NK-92 treated with Interleukin-12 subunit alpha and Interleukin-12 subunit beta, amount 100 ng/mL, for 24 hours (cell line): Measurements from ENCODE around the gene ALDH7A1.
"Not testable (repeated sequence)": the region's sequence is repeated elsewhere in the genome, so short reads cannot be mapped to it uniquely, and the experiment has no call there.

Experiments
- DNase-seq: peaks from one replicate; lab custom pipeline; 2025; lab: John Stamatoyannopoulos, UW

ALDH7A1 gene

DNA sequence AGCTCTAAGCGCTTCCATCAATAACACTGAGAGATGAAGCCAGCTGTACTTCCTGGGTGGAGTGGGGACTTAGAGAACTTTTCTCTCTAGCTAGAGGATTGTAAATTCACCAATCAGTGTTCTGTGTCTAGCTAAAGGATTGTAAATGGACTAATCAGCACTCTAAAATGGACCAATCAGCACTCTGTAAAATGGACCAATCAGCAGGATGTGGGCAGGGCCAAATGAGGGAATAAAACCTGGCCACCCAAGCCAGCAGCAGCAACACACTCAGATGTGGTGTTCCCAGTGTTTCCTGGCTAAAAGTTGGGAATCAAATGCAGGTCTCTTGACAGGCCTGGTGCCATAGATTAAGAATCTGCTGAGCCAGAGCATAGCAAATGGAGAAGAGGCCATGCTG is 60.5 kb downstream of the ALDH7A1 start:
- no peak for DNase-seq

DNA sequence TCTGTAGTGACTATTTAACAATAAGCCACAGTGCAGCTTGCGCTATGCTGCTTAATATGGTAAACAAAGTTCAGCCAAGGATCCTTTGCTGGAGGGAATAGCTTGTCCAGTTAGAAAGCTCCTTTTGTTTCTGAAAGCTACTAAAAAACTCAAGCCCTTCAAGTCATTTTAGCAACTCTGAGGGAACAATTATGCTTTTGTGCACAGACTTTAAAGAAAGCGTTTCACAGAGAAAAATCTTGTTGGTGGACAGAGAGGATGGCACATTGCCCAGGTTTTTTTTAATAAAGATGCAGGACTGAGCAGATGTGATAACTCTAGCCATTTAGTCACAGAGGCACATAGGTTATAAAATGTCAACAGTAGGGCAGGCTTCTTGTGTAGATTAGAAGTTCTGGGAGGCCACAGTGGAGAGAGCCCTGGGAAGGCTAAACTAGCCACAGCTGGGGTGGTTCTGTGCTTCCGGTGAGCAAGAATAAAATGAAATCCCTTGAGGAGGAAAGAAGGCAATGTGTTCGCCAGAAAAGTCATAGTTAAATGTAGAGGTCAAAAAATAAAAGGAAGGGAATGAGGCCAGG is 63.4 kb downstream of the ALDH7A1 start:
- DNase-seq, result no peak

GRCh38 chr5:126527892-126528291 is 67.1 kb downstream of the ALDH7A1 start:
- DNase-seq, result no peak

GRCh38 chr5:126527158-126527557 is 67.9 kb downstream of the ALDH7A1 start:
- DNase-seq, result no peak

DNA sequence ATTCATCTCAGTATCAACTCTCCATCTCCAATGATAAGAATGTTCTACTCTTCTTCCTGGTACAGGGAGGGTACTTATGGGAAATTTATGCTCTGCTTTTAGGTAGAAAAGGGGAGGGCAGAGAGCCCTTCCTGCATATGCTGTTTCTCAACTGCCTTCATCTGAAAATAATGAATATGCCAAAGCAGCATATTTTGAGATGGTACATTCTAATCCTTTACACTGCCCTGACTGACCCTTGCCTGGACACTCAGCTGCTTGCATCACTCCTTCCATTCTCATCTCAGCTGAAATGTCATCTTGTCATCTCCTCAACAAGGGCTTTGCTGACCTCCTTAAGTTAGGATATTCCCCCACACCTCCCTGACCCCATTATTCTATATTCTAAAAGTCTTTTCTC is 68.5 kb downstream of the ALDH7A1 start:
- DNase-seq, result no peak

GRCh38 chr5:126525630-126526245 is 69.3 kb downstream of the ALDH7A1 start:
- no peak for DNase-seq

- DNase-seq, result no peak
Measured at GRCh38 chr5:126523818-126524510, 71.1 kb downstream of the ALDH7A1 start.

DNA sequence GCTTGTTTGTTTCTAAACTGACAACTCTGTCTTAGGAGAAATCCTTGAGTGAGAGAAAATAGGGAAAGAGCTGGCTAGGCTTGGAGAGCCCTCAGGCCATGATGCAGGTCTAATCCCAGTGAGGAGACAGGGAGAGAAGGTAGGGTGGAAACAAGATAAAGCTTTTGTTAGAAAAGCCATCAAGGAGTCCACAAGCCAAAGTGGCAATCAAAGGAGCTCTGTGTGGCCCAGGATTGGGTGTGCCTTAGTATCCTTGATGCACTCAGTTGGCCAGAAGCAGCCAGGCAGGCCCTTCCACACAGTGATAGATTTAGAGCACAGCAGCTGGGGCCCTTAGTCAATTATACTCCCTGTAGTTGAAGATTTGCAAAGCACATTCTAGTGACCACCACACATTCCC is 73.9 kb downstream of the ALDH7A1 start:
- no peak for DNase-seq

DNA sequence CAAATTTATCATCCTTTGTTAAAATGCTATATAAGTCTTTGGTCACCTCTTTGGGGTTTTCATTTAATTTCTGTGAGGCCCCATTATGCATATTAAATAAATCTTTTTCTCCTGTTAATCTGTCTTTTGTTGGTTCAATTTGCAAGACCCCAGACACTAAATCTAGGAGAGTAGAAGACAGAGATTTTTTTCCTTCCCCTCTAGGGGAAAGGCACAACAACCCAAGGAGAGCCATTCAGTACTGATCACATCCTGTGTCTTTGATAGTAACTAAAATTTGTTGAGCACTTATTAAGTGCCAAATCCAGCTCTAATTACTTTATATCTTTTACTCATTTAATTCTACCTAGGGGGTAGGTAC is 74.4 kb downstream of the ALDH7A1 start:
- DNase-seq, result no peak

- DNase-seq, result no peak
Measured at GRCh38 chr5:126519637-126520592, 75.1 kb downstream of the ALDH7A1 start.

DNA sequence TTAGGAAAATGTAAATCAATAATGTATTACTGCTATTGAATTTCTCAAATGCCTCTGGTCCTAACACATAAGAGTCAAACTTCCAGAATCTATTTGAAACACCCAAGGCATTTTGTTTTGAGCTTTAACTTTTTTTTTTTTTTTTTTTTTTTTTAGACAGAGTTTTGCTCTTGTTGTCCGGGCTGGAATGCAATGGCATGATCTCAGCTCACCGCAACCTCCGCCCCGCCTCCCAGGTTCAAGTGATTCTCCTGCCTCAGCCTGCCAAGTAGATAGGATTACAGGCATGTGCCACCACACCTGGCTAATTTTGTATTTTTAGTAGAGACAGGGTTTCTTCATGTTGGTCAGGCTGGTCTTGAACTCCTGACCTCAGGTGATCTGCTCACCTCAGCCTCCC is 75.8 kb downstream of the ALDH7A1 start:
- DNase-seq, result not testable (repeated sequence)

GRCh38 chr5:126516852-126517251 is 78.2 kb downstream of the ALDH7A1 start:
- DNase-seq, result no peak

- DNase-seq, result no peak
Measured at GRCh38 chr5:126516133-126516532, 78.9 kb downstream of the ALDH7A1 start.

GRCh38 chr5:126515337-126515736 is 79.7 kb downstream of the ALDH7A1 start:
- no peak for DNase-seq

DNA sequence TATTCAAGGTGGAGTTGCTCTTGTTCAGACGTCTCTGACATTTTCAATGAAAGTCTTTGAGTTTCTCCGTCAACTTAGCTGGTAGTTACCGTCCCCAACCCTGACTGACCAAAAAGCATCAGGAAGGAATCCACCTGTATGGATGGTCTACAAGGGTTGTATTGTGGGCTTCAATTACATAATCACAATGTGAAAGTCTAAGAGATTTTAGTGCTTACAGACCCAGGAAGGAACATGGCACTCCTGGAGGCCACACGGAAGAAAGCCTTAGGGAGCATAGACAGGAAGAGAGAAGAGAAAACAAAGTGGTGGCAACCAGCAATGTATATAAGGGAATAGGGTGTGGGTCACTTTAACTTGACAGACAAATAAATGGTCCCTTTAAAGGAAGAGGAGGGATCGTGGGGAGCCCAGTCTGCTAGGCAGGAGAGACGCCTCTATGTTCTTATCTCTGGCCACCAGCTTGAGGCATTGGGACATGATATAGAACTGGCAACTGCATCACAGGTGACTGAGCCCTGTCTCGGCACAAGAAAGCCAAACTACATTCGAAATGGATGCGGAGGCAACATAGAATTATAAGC is 80.4 kb downstream of the ALDH7A1 start:
- DNase-seq, result no peak

DNA sequence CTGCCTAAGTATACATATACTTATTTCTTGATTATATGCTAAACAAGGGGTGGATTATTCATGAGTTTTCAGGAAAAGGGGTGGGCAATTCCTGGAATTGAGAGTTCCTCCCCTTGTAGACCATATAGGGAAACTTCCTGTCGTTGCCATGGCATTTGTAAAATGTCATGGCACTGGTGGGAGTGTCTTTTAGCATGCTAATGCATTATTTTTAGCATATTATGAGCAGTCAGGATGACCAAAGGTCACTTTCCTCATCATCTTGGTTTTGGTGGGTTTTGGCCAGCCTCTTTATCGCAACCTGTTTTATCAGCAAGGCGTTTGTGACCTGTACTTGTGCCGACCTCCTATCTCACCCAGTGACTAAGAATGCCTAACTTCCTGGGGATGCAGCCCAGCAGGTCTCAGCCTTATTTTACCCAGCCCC is 80.9 kb downstream of the ALDH7A1 start:
- no peak for DNase-seq

DNA sequence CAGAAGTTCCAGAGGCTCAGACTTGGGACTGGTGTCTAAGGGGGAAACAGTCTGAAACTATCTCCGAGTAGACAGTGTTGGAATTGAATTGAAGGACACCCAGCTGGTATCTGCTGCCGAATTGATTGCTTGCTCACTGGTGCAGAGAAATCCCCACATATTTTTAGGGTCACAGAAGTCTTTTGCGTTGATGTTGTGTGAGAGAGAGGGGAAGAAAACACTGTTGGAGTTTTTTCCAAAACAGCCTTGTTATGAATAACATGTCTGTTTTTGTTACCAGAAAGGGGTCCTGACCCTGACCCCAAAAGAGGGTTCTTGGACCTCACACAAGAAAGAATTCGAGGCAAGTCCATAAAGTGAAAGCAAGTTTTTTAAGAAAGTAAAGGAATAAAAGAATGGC is 81.3 kb downstream of the ALDH7A1 start:
- no peak for DNase-seq

DNA sequence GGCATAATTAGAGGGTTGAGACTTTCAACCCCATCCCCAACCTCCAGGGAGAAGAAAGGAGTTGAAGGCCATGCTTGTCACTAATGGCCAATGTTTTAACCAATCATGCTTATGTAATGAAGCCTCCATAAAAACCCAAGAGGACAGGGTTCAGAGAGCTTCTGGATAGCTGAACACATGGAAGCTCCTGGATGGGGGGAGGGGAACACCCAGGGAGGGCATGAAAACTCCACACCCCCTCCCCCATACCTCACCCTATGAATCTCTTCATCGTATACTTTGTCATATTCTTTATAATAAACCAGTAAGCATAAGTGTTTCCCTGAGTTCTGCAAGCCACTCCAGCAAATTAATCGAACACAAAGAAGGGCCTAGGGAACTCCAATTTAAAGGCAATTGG is 81.7 kb downstream of the ALDH7A1 start:
- no peak for DNase-seq

- DNase-seq, result no peak
Measured at GRCh38 chr5:126512451-126512850, 82.6 kb downstream of the ALDH7A1 start.

DNA sequence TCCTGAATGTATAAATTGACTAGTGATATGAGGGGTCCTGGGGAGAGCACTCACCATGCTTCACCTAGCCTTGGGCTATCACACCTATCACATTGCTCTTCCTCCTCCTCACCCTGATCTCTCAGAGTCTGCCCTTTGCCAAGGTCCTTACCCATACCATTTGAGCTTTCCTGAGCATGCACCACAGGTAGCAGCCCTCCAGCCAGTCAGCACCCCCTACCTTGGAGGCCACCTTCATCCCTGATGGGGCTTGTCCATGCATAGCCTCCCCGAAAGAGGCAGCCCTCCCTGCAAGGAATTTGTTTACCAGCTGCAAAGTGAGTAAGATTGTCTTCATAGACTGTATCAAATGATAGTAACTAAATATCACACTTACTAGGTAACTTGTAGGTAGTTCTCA is 83.1 kb downstream of the ALDH7A1 start:
- no peak for DNase-seq

DNA sequence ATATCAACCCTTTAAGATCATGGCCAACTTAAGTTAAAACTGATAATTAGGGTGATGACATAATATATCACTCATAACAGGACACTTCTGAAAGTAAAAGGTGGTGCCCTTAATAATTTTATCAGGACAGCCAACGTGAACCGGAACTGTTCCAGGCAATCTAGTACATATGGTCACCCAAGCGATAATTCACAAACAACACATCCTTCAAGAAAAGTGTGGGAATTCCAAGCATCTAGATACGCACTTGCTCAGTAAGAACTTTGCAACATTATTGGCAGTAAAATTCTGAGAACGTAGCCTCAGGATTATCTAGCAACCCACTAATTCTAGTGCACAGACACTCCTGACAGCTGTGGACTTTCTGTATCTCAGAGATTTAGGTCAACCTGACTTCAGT is 85.7 kb downstream of the ALDH7A1 start:
- no peak for DNase-seq

DNA sequence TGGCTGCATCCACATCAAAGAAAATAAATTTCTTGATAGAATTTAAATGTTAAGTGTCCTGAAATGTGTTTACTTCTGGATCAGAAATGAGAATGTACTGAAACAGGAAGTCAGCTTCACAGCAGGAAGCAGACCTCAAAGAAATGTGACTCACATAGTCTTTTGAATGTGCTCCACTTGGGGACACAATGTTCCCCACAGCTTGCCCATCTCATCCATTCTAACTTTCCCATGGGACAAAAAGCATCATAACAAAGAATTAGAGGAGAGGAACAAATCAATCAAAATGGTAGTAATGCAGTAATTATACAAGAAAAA is 86.1 kb downstream of the ALDH7A1 start:
- no peak for DNase-seq
